Measurements from ENCODE around the gene CXCR6. TPM values are rescaled to one million over a fixed set of nuclear protein-coding genes. Genes with fewer than 3 reads are reported as not detected.

CXCR6 gene
- total RNA-seq, 6 experiments from 2014 or later = not detected

DNA sequence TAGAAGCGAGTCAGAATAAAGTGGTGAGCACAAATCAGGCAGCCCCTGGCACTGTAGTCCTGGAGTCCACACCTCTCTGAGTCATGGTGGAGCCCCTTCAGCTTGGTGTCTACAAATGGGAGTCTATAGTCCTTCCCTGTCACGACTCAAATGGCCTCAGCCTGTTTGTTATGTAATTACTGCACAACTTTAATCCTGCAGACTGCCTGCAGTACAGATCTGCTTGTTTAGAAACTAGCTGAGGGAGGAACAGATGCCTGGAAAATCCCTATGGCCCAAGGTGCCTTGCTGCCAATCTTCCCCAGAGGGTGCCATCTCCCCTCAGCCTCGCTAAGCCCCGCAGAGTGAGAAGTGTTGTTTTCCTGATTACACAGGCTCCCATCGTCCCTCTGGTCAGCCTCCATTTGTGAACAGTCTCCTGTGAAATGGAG is 3.9 kb upstream of the CXCR6 start:
- TF ChIP-seq, protein P1, sequence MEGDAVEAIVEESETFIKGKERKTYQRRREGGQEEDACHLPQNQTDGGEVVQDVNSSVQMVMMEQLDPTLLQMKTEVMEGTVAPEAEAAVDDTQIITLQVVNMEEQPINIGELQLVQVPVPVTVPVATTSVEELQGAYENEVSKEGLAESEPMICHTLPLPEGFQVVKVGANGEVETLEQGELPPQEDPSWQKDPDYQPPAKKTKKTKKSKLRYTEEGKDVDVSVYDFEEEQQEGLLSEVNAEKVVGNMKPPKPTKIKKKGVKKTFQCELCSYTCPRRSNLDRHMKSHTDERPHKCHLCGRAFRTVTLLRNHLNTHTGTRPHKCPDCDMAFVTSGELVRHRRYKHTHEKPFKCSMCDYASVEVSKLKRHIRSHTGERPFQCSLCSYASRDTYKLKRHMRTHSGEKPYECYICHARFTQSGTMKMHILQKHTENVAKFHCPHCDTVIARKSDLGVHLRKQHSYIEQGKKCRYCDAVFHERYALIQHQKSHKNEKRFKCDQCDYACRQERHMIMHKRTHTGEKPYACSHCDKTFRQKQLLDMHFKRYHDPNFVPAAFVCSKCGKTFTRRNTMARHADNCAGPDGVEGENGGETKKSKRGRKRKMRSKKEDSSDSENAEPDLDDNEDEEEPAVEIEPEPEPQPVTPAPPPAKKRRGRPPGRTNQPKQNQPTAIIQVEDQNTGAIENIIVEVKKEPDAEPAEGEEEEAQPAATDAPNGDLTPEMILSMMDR (IDR thresholded peaks at IDR 0.05) = no peak
- H3K27ac Mint-ChIP-seq = no peak overlapping the region
- peaks cover 18% of the 10 kb centered on the region for H3K36me3 Mint-ChIP-seq (ENCODE audit: low read depth)
- no peaks in the 10 kb centered on the region for H3K27me3 Mint-ChIP-seq (ENCODE audit: insufficient read depth)
- H3K4me1 Mint-ChIP-seq (ENCODE audit: low read depth) = peaks cover 21% of the 10 kb centered on the region
- no peaks in the 10 kb centered on the region; the same call in 1 of the 2 replicates for H3K9me3 Mint-ChIP-seq
- DNase-seq = no peak
- H3K4me3 Mint-ChIP-seq = no peak overlapping the region

DNA sequence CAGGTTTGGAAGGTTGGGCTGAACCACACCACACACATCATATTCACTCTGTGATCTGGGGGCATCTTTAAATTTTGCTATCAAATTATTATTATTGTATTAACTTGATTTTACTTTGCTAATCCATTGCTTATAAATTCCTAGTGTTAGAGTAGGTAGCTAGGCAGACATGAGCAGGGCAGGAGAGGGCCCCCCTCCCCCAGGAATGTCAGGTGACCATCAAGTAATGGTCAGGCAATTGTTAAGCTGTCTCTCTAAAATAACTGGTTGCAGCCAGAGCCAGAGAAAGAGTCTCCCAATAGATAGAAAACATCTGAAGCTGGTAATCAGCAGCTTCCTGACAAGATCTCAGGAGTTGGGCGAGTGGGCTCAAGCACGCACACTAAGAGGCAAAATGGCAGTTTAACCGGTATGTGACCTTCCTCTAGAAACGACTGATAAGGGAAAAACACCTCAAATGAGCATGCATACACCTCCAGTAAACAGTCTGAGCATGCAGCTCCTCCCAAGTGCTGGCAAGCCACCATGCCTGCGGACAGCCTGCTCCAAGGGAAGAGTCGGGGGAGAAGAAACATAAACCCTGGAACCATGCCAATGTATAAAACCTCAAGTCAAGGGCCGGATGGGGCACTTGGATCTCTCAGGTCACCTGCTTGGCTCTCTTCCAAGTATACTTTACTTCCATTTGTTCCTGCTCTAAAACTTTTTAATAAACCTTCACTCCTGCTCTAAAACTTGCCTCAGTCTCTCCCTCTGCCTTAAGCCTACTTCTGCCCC is 3.1 kb upstream of the CXCR6 start:
- Mint-ChIP-seq H3K4me3 (no peak overlapping the region), H3K27me3 (ENCODE audit: insufficient read depth) (0 out of 2 replicates have a peak, but pooled peaks cover under 1% of the 10 kb centered on the region), H3K36me3 (ENCODE audit: low read depth) (peaks cover 19% of the 10 kb centered on the region), H3K9me3 (no peaks in the 10 kb centered on the region; the same call in 1 of the 2 replicates), H3K4me1 (ENCODE audit: low read depth) (peaks cover 21% of the 10 kb centered on the region), H3K27ac (no peak overlapping the region)
- no peak for DNase-seq
- TF ChIP-seq, protein P1 (IDR thresholded peaks at IDR 0.05) = no peak

DNA sequence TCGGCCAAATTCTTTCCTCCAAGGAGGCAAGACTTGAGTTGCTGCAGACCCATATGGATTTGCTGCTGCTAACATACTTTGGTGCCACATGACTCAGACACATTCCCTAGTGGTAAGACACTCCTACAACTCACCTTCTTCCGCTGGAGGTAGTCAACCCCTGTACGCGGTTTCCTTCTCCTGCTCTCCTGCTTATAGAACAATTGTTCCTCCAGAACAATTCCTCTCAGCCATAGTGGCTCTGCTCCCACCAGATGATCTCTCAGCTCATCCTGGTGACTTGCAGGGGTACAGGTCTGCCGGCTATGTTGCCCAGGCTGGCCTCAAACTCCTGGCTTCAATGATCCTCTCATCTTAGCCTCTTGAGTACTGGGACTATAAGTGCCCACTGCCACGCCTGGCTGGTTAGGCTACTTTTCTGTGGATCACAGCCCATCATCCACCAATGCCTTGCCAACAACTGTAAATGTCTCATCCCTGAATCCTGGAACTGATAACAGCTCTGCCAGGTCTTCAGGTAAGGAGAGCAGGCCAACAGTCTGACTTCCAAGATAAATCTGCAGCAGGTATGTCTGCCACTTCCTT is 2.4 kb upstream of the CXCR6 start:
- Mint-ChIP-seq H3K27ac (no peak overlapping the region), H3K27me3 (ENCODE audit: insufficient read depth) (0 out of 2 replicates have a peak, but pooled peaks cover 1% of the 10 kb centered on the region), H3K36me3 (ENCODE audit: low read depth) (peaks cover 19% of the 10 kb centered on the region), H3K4me3 (no peak overlapping the region), H3K4me1 (ENCODE audit: low read depth) (peaks cover 22% of the 10 kb centered on the region), H3K9me3 (no peaks in the 10 kb centered on the region; the same call in 1 of the 2 replicates)
- TF ChIP-seq, protein P1 (IDR thresholded peaks at IDR 0.05) = no peak
- no peak for DNase-seq

GRCh38 chr3:45942051-45942825 is 1.0 kb upstream of the CXCR6 start:
- H3K36me3 Mint-ChIP-seq (ENCODE audit: low read depth) = peaks cover 27% of the 10 kb centered on the region
- H3K27me3 Mint-ChIP-seq (ENCODE audit: insufficient read depth) = 0 out of 2 replicates have a peak, but pooled peaks cover 1% of the 10 kb centered on the region
- no peak overlapping the region for H3K4me3 Mint-ChIP-seq
- H3K27ac Mint-ChIP-seq = no peak overlapping the region
- TF ChIP-seq, protein P1 (IDR thresholded peaks at IDR 0.05) = no peak
- DNase-seq = no peak
- H3K4me1 Mint-ChIP-seq (ENCODE audit: low read depth) = peaks cover 36% of the 10 kb centered on the region
- H3K9me3 Mint-ChIP-seq = no peaks in the 10 kb centered on the region; the same call in 1 of the 2 replicates

DNA sequence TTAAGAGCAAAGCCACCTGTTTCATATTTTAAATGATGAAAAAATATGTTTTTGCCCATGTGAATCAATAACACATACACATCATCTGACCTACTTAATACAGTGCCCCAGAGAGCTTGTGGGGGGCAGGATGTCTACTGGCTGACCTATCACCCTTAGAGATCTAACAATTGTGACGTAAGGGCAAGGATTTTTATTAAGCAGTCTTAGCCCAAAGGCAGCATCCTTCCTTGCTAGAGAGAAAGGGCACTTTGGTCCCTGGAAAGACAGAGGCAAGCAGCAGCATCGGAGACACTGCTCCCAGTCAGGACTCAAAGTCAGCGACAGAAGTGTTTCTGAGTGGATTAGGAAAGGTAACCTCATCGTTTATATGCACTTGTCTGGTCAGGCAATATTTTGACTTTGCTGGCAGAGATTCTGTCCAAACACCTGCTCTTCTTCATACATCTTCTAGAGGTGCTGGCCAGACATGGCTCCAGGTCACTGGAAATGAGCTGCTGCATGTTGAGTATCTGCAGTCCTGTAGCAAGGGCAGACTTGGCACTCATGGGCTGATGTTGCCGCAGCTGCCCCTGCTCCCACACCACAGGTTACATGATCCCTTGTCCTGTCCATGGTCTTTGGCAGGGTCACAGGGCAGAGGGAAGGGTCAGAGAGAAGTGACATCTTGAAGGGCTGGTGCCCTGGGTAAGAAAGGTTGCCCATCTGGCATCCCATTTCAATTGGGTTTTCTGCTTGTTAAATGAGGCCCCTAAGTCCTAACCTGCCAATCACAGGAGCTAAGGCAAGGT is 1.8 kb downstream of the CXCR6 start:
- H3K9me3 Mint-ChIP-seq = no peaks in the 10 kb centered on the region; the same call in 1 of the 2 replicates
- no peak overlapping the region for H3K27ac Mint-ChIP-seq
- no peak overlapping the region for H3K4me3 Mint-ChIP-seq
- H3K36me3 Mint-ChIP-seq (ENCODE audit: low read depth) = peaks cover 34% of the 10 kb centered on the region
- H3K4me1 Mint-ChIP-seq (ENCODE audit: low read depth) = peaks cover 53% of the 10 kb centered on the region
- H3K27me3 Mint-ChIP-seq (ENCODE audit: insufficient read depth) = peaks cover 1% of the 10 kb centered on the region; the same call in 1 of the 2 replicates
- no peak for DNase-seq
- TF ChIP-seq, protein P1 (IDR thresholded peaks at IDR 0.05) = no peak

Measured in HFFc6 (cell line).